Measurements from ENCODE around the gene SIM2.

GRCh38 chr21:36738489-36739126, 39.7 kb downstream of the SIM2 start:
- TF ChIP-seq POLR2A (IDR thresholded peaks at IDR 0.05; ENCODE audit: low read length) (no peak), GATA1 (IDR thresholded peaks at IDR 0.05; ENCODE audit: low read depth, low read length) (no peak)

All from erythroblast (primary cell).